GM19351 (cell line): ENCODE results near the gene SEC24B.

ENCODE experiments used
- ATAC-seq: cut with Tn5 transposase; IDR thresholded peaks from one replicate; pipeline ENCODE4 v1.9.1; 2021; ENCODE audit warnings: mild to moderate bottlenecking, moderate library complexity; ENCODE audit not compliant: unreplicated experiment

SEC24B gene

DNA sequence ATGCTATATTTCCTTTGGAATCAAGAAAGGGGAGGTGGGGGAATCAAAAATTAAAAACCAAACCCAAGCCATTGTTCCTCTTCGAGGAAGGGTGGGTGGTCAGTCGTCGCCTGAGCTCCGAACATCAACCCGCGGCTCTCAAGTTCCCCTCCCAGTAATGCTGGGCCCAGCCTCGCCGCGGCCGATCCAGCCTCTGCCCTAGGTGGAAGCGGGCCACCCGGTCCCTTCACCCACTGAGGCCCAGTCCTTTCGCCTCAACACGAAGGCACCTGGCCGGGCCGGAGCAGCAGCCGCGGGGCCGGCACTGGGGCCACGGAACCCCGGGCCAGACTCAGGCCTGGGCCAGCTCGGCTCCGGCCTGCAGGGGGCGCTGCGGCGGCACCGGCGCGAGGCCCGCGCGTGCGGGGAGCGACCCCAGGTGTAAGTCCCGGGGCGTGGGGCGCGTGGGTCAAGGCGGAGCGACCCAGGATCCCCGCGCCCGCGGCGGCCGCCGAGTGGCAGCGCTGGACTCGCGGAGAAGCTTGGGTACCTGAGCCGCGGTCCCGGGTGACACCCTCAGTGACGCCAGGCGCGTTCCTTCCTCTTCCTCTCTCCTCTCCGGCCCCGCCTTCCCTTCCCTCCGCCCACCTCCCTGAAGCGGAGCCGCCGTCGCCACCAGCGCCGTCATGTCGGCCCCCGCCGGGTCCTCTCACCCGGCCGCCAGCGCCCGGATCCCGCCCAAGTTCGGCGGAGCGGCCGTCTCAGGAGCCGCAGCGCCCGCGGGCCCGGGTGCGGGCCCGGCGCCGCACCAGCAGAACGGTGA is at the start of gene SEC24B:
Gene SEC24B (plus strand): TSS at position 611 of the 802 bp plus-strand sequence. CDS start 55 bp downstream, at position 666.
- ATAC-seq, result peak; percentile 88

DNA sequence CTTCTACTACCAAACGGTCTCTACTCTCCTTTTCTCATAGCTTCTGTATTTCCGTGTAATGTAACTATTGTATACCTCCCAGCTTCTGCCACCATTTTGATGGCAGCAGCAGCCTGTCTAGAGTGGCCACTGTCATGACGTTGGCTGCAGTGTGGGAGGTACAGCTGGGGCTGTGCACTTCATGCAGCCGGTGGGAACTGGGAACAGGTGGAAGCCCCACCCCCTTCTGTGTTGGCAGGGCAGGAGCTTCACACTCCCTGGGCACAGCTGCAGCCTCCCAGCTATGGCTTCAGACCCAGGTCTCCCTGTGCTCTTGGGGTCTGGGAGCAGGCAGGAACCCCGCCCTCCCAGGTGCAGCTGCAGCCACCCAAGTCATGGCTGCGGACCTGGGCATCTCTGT is 49.8 kb upstream of the SEC24B start:
- ATAC-seq, result no peak

DNA sequence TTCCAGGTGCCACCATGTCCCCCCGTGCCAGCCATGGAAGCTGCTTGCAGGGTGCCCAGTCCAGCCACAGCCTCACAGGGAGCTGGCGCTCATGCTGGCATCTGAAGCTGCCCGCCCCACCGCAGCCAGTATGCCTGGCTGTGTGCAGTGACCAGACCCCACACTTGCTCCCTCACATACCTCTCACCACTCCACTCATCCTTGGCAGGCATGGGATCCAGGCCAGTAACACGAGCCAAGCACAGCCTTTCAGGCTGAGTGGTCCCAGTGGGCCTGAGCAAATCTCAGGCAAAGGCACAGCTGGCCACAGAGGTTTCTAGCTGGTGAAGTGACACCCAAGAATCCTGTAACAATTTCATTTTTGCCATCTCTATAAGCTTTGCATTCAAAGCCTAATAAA is 48.4 kb upstream of the SEC24B start:
- ATAC-seq, result no peak

DNA sequence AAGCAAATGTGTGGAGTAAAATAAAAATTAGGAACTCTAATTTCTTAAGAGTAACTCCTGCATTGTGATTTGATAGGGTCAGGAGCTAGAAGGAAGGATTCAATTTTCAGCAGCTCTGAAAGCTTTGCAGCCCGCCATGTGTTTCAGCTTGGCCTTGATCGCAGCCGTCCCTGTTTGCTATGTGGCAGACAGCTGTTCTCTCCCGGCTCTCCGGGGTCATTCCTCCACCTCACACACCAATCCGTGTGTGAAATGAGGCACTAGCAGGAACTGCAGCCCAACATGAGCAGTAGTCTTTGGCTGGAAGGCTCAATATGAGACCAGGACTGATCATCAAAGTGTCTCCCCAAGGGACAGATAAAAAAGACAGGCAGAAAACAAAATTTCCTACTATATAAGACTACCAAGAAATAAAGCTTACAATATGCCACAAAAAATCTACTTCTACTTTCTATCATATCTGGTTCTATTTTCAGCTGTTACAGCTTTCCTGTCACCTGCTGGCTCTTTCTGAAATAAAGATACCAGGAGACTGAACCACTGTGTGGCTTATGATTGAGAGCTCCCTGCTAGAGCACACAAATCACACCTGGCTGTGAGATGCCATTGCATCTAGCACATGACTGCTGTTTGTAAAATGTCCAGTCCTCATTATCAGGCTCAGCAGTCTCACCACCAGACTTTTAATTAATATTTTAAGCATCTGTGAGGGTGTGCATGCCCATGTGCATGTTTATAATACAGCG is 44.1 kb upstream of the SEC24B start:
- ATAC-seq, result peak; percentile 51

DNA sequence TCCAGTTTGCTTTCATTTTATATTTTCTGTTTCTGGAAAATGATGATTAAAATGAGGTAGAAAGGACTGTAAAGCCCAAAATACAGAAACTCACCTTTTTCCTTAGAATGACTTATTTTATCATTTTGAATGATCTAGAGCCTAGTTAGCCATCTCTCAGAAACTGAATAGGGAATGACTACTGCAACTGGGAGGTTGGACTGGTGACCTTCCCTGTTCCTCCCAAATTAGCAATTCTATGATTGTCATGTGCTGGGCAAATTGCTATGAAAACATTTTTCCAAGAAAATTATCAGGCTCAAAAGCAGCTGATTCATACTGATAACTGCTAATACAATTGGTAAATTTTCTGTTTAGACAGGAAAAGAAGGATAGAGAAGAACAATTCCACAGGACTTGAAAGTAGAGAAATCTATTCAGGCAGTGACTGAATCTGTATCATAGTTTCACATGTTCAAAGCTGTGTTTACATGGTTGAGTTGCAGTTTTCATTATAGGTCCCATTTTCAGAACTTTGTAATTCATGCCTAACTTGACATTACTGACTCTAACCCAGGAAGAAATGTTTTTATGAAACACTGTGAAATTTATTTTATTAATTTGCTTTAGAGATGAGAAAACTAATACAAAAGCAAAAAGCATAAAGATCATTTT is 43.4 kb upstream of the SEC24B start:
- ATAC-seq, result peak; percentile 58

DNA sequence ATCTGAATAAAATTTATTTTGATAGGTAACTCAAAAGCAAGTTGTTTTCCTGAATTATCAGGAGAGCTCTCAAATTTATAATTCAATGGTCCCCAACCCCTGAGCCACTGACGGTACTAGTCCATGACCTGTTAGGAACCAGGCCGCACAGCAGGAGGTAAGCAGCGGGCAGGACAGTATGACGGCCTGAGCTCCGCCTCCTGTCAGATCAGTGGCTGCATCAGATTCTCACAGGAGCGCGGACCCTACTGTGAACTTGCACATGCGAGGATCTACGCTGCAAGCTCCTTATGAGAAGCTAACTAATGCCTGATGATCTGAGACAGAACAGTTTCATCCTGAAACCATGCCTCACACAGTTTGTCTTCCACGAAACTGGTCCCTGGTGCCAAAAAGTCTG is 37.9 kb upstream of the SEC24B start:
- ATAC-seq, result no peak

DNA sequence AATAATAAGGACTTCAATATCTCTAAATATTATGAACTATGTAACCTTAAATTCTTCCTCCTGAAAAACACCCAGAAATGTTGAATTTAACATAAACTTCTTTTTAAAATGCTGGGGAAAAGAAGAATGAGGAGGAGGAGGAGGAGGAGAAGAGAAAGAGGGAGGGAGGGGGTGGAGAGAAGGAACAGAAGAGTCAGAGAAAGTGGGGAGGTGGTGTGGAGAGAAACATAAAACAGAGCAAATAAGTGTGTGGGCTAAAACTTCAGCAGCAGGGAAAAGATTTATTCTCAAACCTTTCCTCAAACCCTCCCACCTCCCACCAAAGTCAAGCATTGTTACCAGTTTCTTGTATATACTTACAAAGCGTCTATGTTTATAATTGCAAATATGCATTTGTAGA is 34.7 kb upstream of the SEC24B start:
- ATAC-seq, result no peak

DNA sequence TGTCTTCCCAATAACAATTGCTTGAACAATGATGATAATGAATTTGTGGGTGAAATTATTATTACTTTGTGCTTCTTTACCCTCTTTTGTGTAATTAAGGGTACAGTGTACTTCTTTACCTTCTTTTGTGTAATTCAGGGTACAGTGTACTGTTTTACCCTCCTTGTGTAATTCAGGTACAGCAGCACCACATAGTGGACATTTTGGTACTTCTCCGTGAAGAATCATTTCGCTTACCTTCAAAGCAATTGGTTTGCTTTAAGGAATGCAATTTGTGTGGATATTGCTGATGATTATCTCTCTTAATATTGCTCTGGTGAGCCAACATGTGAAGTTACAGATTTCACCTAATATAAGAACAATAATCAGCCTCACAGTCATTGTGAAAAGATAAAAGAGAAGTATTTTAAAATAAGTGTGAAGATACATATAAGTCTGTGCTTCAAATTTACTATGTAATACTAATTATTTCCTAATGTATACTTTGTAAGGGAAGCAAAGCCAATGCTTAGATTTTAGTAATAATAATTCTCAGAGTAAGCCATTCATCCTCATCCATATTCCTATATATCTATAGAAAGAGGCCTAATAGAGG is 27.2 kb upstream of the SEC24B start:
- peak; percentile 93 for ATAC-seq

DNA sequence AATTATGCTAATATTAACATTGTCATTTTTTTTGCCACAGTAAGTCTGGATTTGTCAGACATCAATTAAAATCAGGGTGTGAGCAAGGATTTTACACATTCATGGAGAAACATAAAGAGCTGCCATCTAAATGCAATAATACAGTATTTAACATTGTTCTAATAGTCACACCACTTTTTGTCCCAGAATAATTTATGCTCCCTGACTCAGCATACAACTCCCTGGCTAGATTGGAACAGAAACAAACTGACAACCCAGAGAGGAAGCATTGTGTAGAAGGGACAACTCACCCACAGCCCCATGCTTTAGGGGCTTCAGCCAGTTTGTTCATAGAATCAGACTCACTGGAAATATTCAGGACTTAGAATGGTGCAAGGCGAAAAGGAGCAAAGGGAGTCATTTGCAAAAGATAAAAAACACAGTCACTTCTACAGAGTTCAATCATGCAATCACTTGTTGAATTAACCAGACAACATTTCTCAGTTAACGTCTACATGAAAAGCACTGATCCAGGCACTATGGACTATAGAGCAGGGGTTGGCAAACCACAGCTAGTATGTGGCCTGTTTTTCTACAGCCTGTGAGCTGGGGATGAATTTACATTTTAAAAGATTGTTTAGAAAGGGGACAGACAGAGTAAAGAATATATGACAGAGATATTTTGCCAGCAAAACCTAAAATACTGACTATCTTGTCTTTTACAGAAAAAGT is 26.4 kb upstream of the SEC24B start:
- ATAC-seq, result no peak

DNA sequence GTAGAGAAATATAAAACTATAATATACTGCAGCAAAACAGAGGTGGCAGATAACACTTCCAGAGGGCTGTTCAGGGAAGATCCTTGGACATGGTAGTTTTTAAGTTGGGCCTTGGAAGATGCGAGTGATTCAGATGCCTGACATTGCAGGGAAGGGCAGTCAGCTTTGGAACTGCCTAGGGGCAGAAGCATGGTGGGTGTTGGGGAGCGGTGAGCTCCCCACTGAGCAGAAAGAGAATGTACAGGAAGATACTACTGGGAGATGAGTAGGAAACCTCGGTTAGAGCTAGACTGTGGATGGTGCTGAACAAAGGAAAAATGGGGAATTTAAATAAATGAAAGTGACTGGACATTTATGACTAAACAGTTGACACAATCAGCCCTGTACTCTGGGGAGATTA is 24.9 kb upstream of the SEC24B start:
- no peak for ATAC-seq

DNA sequence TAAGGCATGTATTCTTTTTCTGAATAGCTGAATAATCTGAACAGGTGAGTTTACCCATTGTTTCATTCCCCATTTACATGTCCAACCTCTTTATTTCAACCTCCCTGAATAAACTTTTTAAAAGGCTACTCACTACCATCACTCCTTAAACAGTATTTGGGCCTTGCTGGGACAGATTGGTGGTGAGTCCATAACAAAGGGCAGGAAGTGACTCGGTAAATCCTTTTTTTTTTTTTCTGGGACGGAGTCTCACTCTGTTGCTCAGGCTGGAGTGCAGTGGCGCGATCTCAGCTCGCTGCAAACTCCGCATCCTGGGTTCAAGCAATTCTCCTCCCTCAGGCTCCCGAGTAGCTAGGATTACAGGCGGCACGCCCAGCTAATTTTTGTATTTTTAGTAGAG is 23.4 kb upstream of the SEC24B start:
- ATAC-seq, result no peak

DNA sequence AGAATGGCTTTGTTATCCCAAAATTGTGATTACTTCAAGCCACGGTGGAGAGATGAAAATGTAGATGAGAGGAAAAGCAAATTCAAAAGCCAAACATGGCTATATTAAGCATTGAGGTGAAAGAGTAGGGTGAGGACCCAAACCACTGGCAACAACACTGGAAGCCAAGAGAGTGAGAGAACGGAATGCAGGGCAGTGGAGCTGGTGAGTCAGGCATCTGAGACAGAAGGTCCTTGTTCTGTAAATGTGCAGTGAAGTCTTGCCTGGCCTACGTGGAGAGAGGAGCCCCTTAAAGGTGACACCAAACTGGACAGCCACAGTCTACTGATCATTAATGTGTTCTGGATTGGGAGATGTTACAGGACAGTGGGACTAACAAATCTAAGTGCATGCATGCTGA is 22.8 kb upstream of the SEC24B start:
- ATAC-seq, result no peak

DNA sequence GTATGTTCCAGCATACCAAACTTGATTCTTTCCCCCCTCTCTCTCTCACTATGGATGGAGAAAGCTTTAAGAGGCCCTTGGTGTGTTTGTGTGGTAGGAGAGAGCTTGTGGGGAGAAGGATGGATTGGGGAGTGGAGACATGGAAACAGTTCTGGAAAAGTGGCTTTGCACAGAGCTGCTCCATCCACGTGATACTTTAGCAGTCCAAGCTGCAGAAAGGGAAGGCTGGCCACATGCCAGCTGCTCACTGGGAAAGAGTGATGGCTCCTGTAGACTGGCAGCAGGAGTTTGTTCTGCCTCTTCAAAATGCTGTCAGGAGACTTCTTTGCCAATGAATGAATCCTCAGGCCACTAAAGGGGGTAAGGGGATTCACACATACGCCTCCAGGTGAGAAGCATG is 21.7 kb upstream of the SEC24B start:
- ATAC-seq, result no peak

DNA sequence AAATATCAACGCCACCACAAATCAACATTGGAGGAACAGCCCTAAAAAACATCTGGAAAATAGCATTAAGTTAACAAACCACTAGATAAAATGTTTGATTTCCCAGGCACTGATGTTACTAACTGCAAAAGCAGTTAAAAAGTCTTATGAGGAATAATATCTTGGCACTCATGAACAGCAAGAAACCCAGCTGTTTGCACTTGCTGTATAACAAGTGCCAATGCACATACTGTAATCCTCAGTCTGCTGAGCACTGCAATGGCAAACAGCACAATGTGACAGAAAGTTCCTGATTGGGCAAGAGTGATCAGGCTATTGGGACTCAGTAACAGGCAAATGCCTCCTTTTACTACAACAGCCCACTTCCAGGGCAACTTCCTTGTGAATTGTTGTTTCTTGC is 20.8 kb upstream of the SEC24B start:
- ATAC-seq, result no peak

DNA sequence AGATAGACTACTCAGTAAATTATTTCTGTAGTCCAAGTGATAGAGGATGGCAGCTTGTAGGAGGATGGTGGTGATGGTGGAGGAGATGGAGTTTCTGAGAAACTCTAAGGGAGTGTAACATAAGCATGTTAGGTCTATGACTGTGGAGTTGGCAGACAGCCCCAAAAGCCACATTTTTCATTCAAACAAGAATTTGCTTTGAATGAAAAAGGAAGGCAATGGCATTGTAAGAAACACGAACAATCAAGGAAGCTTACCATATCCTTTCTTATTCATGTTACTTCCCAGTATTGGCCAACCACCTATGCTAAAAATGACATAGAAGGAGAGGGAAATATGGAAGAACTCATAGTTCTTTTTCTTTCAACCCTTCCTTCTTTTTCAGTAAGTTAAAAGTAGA is 18.7 kb upstream of the SEC24B start:
- no peak for ATAC-seq

DNA sequence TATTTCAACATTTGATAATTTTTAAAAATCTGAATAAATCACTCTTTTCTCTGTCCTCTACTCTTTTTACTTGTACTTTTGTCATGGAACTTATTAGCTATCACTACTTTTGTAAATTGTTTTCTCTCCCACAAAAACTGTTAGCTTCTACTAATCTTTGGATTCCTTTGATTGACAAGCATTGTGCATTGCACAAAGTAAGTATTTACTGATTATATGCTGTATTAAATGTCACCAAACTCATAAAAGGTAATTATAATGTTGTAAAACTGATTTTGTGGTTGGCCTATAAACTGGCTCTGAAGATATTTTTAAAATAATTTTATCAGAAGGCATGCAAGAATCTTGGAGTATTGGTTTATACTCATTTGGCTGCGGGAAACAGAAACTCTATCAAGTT is 15.0 kb upstream of the SEC24B start:
- no peak for ATAC-seq

DNA sequence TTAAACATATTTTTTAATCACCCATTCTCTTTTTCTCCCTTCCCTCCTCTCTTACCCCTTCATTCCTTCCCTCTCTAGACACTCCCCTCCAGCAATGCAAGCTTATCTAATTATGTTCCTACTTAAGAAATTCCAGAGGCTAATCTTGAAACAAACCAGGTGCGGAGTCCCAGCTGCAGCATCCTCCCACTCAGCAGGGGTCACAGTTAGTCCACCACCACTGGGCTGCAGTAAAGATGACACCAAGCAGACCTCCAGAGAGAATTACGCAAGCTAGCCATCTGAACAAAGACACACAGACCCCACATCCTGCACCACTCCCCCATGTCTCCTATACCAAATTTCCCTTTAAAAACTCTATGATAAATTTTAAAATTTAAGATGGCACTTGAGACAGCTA is 13.9 kb upstream of the SEC24B start:
- no peak for ATAC-seq

DNA sequence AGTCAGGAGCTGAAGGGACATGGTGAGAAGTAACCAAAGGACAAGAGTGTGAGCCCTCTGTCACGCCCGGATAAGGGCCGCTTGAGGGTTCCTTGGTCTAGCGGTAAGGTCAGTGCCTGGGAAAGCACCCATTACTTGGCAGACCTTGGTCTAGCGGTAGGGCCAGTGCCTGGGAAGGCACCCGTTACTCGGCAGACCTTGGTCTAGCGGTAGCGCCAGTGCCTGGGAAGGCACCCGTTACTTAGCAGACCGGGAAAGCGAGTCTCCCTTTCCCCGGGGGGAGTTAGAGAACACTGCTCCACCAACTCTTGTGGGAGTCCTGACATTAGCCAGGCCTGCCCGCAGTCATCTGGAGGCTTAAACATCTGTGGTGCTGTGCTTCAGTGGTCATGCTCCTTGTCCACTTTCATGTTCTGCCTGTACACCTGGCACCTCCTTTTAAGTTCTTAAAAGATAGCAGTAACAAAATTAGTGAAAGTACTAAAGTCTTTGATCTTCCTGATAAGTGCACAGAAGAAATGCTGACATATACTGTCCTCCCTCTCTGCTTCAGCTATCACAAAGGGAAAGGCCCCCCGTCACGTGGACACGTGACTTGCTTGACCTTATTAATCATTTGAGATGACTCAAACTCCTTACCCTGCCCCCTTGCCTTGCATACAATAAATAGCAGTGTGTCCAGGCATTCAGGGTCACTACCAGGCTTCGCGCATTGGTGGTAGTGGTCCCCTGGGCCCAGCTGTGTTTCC is 9.3 kb upstream of the SEC24B start:
- ATAC-seq, result no peak

DNA sequence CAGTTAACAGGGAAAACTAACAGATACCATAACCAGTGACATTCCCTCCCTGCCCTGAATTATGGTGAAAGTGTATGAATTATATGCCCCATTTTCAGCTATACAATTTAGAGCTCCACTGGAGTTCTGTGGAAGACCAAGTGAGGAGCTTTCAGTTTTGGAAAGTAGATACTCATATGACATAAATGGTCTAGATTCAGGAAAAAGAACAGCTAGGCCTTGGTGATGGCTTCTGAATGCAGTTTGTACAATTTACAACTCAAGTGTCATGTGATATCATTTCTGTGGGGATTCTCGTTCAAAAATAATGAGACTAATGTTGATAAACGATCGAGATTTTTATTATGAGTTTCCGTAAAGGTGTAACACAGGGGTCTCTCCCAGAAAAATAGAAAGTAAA is 8.2 kb upstream of the SEC24B start:
- no peak for ATAC-seq

DNA sequence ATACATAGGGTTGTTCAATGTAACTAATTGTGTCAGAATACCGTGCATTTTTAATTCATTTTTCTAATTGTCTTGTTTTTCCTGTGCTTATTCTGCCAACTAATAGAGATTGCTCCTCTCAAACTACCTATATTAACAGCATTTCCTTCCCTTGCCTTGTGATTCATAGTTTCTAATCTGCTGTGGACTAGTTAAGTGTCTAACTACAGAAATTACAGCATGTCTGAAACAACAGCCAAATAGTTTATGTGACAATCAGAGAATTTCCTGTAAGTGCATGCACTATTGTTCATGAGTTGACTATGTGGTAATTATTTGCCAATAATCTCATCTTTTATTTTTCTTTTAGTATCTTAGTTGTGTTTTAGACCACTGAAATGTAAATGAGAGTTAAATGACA is 4.1 kb upstream of the SEC24B start:
- ATAC-seq, result no peak
